Measurements from ENCODE around the gene TK1. TPM values are rescaled to one million over a fixed set of nuclear protein-coding genes. Genes with fewer than 3 reads are reported as not detected.
"Not testable (repeated sequence)": the region's sequence is repeated elsewhere in the genome, so short reads cannot be mapped to it uniquely, and the experiment has no call there.

The TK1 gene
- total RNA-seq, 1 donor from 2014 or later: 5.2 TPM

GRCh38 chr17:78143214-78144146 lies 43.4 kb downstream of the TK1 start:
- intact Hi-C loops (cut with DNase I): loop anchor here (2.0 kb wide), 1 partner anchor 25 kb away; the partner anchor contains the start of gene SYNGR2
- DNase-seq (ENCODE audit: missing footprints) (peak; percentile 70), ATAC-seq (no peak)

GRCh38 chr17:78142119-78142861 lies 44.6 kb downstream of the TK1 start:
- no peak for ATAC-seq
- no peak for DNase-seq (ENCODE audit: missing footprints)
- intact Hi-C loops (cut with DNase I): no loop called here

GRCh38 chr17:78141437-78142118 lies 45.3 kb downstream of the TK1 start:
- intact Hi-C loops (cut with DNase I): no loop called here
- DNase-seq (ENCODE audit: missing footprints) (peak; percentile 65), ATAC-seq (no peak)

- DNase-seq (ENCODE audit: missing footprints) (peak; percentile 97), ATAC-seq (peak; percentile 82)
- intact Hi-C loops (cut with DNase I): no loop called here
Measured at GRCh38 chr17:78140169-78141051, 46.4 kb downstream of the TK1 start.

GRCh38 chr17:78139861-78140168 lies 47.0 kb downstream of the TK1 start:
- intact Hi-C loops (cut with DNase I); DNase-seq (ENCODE audit: missing footprints); ATAC-seq: not testable (repeated sequence)

- no peak for DNase-seq (ENCODE audit: missing footprints)
- ATAC-seq: no peak
- intact Hi-C loops (cut with DNase I): no loop called here
Measured at GRCh38 chr17:78138204-78139060, 48.4 kb downstream of the TK1 start.

GRCh38 chr17:78137392-78138203 lies 49.3 kb downstream of the TK1 start:
- ATAC-seq (no peak), DNase-seq (ENCODE audit: missing footprints) (peak; percentile 69)
- intact Hi-C loops (cut with DNase I): no loop called here

GRCh38 chr17:78135858-78136500 lies 50.9 kb downstream of the TK1 start:
- DNase-seq (ENCODE audit: missing footprints) (no peak), ATAC-seq (no peak)
- intact Hi-C loops (cut with DNase I): no loop called here

GRCh38 chr17:78134899-78135385 lies 51.9 kb downstream of the TK1 start:
- DNase-seq (ENCODE audit: missing footprints) (no peak), ATAC-seq (no peak)
- intact Hi-C loops (cut with DNase I): no loop called here

- intact Hi-C loops (cut with DNase I): no loop called here
- ATAC-seq: no peak
- DNase-seq (ENCODE audit: missing footprints): no peak
Measured at GRCh38 chr17:78133971-78134898, 52.6 kb downstream of the TK1 start.

- ATAC-seq: no peak
- no peak for DNase-seq (ENCODE audit: missing footprints)
- intact Hi-C loops (cut with DNase I): no loop called here
Measured at GRCh38 chr17:78133179-78133951, 53.5 kb downstream of the TK1 start.

- no peak for ATAC-seq
- intact Hi-C loops (cut with DNase I): no loop called here
Measured at GRCh38 chr17:78132767-78133178, 54.1 kb downstream of the TK1 start.

GRCh38 chr17:78132084-78132676 lies 54.7 kb downstream of the TK1 start:
- intact Hi-C loops (cut with DNase I): no loop called here
- DNase-seq (ENCODE audit: missing footprints): no peak
- ATAC-seq: no peak

More at GRCh38 chr17:78132767-78133178, 54.1 kb downstream of the TK1 start:
- no peak for DNase-seq (ENCODE audit: missing footprints)
